ENCODE results near the gene OR5C1. TPM values are rescaled to one million over a fixed set of nuclear protein-coding genes. Genes with fewer than 3 reads are reported as not detected.
"Not testable (repeated sequence)": the region's sequence is repeated elsewhere in the genome, so short reads cannot be mapped to it uniquely, and the experiment has no call there.

Gene OR5C1
- total RNA-seq, 4 donors from 2014 or later, result not detected

DNA sequence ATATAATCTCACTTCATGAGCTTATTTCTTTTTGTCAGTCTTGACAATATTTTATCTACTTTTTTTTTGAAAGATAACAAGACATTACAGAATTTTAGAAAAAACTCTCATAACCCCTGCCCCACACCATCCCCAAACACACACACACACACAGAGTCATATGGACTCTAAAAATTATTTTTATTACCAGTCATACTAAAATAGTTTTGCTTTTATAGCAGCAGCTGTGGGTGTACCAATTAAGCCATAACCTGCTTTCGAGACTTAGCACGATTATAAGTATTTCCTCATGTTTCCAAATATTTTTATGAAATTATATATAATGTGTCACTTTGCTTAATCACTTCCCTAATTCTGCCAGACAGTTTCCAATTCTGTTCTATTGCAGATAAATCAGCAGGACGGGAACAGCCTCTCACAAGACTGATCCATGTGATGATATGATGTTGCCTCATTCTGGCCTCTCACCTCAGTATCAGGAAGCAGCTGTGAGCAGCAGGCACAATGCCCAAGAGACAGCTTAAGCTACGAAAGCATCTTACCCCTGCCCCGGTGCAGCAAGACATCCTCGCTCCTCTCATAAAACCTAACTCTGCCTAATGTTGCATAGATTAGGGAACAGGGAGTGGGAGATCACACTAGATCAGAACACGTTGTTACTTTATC lies 32.7 kb downstream of the OR5C1 start:
- intact Hi-C loops (cut with DNase I; ENCODE audit: low total_unique reads), result no loop called here
- peak overlapping the region; percentile 53 to 65 (median 60) for H3K27ac ChIP-seq

DNA sequence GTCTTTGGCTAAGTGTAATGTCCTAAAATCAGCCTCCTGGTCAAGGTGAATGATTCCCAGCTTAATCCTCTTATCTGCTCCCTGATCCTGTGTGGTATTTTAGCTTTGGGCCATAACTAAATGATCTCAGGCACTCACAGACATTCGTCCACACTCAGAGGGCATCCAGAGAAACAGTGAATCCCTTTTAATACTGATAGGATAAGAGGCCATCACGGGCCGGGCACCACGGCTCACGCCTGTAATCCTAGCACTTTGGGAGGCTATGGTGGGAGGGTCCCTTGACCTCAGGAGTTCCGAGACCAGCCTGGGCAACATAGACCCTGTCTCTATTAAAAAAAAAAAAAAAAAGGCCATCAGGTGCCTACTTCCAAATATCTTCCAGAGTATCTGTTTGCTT lies 33.3 kb downstream of the OR5C1 start:
- H3K36me3 ChIP-seq, result peaks cover 0 to 25% of the 10 kb centered on the region in 2 donors
- intact Hi-C loops (cut with DNase I; ENCODE audit: low total_unique reads), result no loop called here
- in situ Hi-C loops (cut with MboI; ENCODE audit: low sequenced_read_pairs in 4 of 4), result loop anchor here in 3 of 4 donors (25.0 kb wide), 4 partner anchors 460 to 710 kb away; partner anchors contain the start of gene PTGS1 (in 1 of the 3)
- H3K9me3 ChIP-seq, result no peaks in the 10 kb centered on the region
- peak overlapping the region; percentile 53 to 65 (median 60) for H3K27ac ChIP-seq
- TF ChIP-seq CTCF (IDR thresholded peaks at IDR 0.05 in 4 of 5, conservative IDR thresholded peaks at IDR 0.05 in 1 of 5) (no peak), POLR2A (IDR thresholded peaks at IDR 0.05) (no peak)
- no peak for DNase-seq
- no peak overlapping the region for H3K4me3 ChIP-seq
- no peaks in the 10 kb centered on the region for H3K27me3 ChIP-seq
- no peak for ATAC-seq
- peaks cover 19 to 33% of the 10 kb centered on the region in 2 donors for H3K4me1 ChIP-seq

More for the DNA sequence above, 32.7 kb downstream of the OR5C1 start:
- H3K27me3 ChIP-seq, result no peaks in the 10 kb centered on the region
- H3K9me3 ChIP-seq, result no peaks in the 10 kb centered on the region
- in situ Hi-C loops (cut with MboI; ENCODE audit: low sequenced_read_pairs in 4 of 4), result loop anchor here in 3 of 4 donors (25.0 kb wide), 4 partner anchors 459 to 709 kb away; partner anchors contain the start of gene PTGS1 (in 1 of the 3)
- H3K4me1 ChIP-seq, result peaks cover 12 to 27% of the 10 kb centered on the region in 2 donors
- no peak overlapping the region for H3K4me3 ChIP-seq
- DNase-seq, result peak; percentile 32 to 61
- TF ChIP-seq CTCF (IDR thresholded peaks at IDR 0.05 in 4 of 5, conservative IDR thresholded peaks at IDR 0.05 in 1 of 5) (no peak), POLR2A (IDR thresholded peaks at IDR 0.05) (no peak)
- peaks cover 0 to 25% of the 10 kb centered on the region in 2 donors for H3K36me3 ChIP-seq
- peak; percentile 76 to 89 for ATAC-seq

- H3K36me3 ChIP-seq, result peaks cover 0 to 25% of the 10 kb centered on the region in 2 donors
Measured at GRCh38 chr9:122822938-122823337, 34.2 kb downstream of the OR5C1 start.

GRCh38 chr9:122827761-122828093 lies 39.0 kb downstream of the OR5C1 start:
- intact Hi-C loops (cut with DNase I; ENCODE audit: low total_unique reads) (loop anchor here (5.0 kb wide), 1 partner anchor 75 kb away; no protein-coding TSS in a partner anchor), in situ Hi-C loops (cut with MboI; ENCODE audit: low sequenced_read_pairs in 4 of 4) (loop anchor here in 1 of 4 donors (25.0 kb wide), 1 partner anchor 160 kb away; no protein-coding TSS in a partner anchor)
- peaks cover 14 to 16% of the 10 kb centered on the region in 2 donors for H3K4me1 ChIP-seq
- ATAC-seq (peak in 1 of 2 donors; percentile 29), DNase-seq (no peak)
- H3K4me3 ChIP-seq, result peak overlapping the region; percentile 77 to 100 (median 99)
- peaks cover 0 to 20% of the 10 kb centered on the region in 2 donors for H3K36me3 ChIP-seq
- no peaks in the 10 kb centered on the region for H3K27me3 ChIP-seq
- peak overlapping the region; percentile 88 to 98 (median 98) for H3K27ac ChIP-seq
- H3K9me3 ChIP-seq, result no peaks in the 10 kb centered on the region
- TF ChIP-seq POLR2A (IDR thresholded peaks at IDR 0.05), result no peak
- no peak for TF ChIP-seq CTCF (IDR thresholded peaks at IDR 0.05 in 4 of 5, conservative IDR thresholded peaks at IDR 0.05 in 1 of 5)

More at GRCh38 chr9:122822938-122823337, 34.2 kb downstream of the OR5C1 start:
- peaks cover 25 to 40% of the 10 kb centered on the region in 2 donors for H3K4me1 ChIP-seq
- no peak overlapping the region for H3K4me3 ChIP-seq
- in situ Hi-C loops (cut with MboI; ENCODE audit: low sequenced_read_pairs in 4 of 4) (loop anchor here in 3 of 4 donors (25.0 kb wide), 4 partner anchors 461 to 711 kb away; partner anchors contain the start of gene PTGS1 (in 1 of the 3)), intact Hi-C loops (cut with DNase I; ENCODE audit: low total_unique reads) (no loop called here)
- H3K9me3 ChIP-seq, result no peaks in the 10 kb centered on the region
- TF ChIP-seq POLR2A (IDR thresholded peaks at IDR 0.05) (no peak), CTCF (IDR thresholded peaks at IDR 0.05 in 4 of 5, conservative IDR thresholded peaks at IDR 0.05 in 1 of 5) (no peak)
- DNase-seq, result no peak
- no peaks in the 10 kb centered on the region for H3K27me3 ChIP-seq
- no peak for ATAC-seq
- H3K27ac ChIP-seq, result peak overlapping the region in 1 of 4 donors; percentile 65

GRCh38 chr9:122828965-122829284 lies 40.2 kb downstream of the OR5C1 start:
- H3K9me3 ChIP-seq, DNase-seq, H3K27me3 ChIP-seq, ATAC-seq: not testable (repeated sequence)
- Histone ChIP-seq H3K36me3 (peaks cover 0 to 15% of the 10 kb centered on the region in 2 donors), H3K27ac (peak overlapping the region; percentile 88 to 98 (median 98)), H3K4me3 (peak overlapping the region; percentile 77 to 100 (median 99)), H3K4me1 (peaks cover 14 to 16% of the 10 kb centered on the region in 2 donors)
- intact Hi-C loops (cut with DNase I; ENCODE audit: low total_unique reads) (loop anchor here (5.0 kb wide), 1 partner anchor 73 kb away; no protein-coding TSS in a partner anchor), in situ Hi-C loops (cut with MboI; ENCODE audit: low sequenced_read_pairs in 4 of 4) (loop anchor here in 1 of 4 donors (25.0 kb wide), 1 partner anchor 158 kb away; no protein-coding TSS in a partner anchor)
